B cell (primary cell): ENCODE measurements around the gene POC5. TPM values are rescaled to one million over a fixed set of nuclear protein-coding genes. Genes with fewer than 3 reads are reported as not detected.

Source experiments
- ATAC-seq: fragments of 200-7000 bp; cut with Tn5 transposase; one replicate; pipeline ENCODE4 v1.10.0; 2021; ENCODE audit warnings: low read depth, mild to moderate bottlenecking, moderate number of reproducible peaks, moderate library complexity
- CTCF ChIA-PET: fragments of 350-600 bp; sonication (Branson Sonifier 250); formaldehyde crosslinking; loops from one replicate; lab custom pipeline; 2021; ENCODE audit warnings: antibody characterized with exemption, inconsistent platforms; lab: Charles Lee
- POLR2A ChIA-PET: fragments of 350-600 bp; sonication (Branson Sonifier 250); formaldehyde crosslinking; loops from one replicate; lab custom pipeline; 2021; ENCODE audit warnings: antibody characterized with exemption; lab: Charles Lee
- DNase-seq: peaks from one replicate; pipeline ENCODE4 v3.0.0; 2013
- H2AFZ ChIP-seq: 2 replicates; pipeline ENCODE4 v1.6.1; 2012; ENCODE audit warnings: mild to moderate bottlenecking, low read depth, low read length; ENCODE audit not compliant: insufficient read depth, poor library complexity, severe bottlenecking
- H3K27ac ChIP-seq, 2 donors: 1 replicate in 1 of 2; 2 replicates in 1 of 2; pipeline ENCODE4 v1.5.1; 2012 to 2013; ENCODE audit warnings: low read length in 2 of 2, mild to moderate bottlenecking in 2 of 2, moderate library complexity in 1 of 2
- H3K27me3 ChIP-seq, 4 experiments: fragments of 200-600 bp in 1 of 4; sonication (generic) in 1 of 4; replicated peaks in 1 of 4; 1 replicate in 2 of 4; 2 replicates in 2 of 4; pipeline versions ENCODE4 v1.6.1 to v1.7.0; 2013 to 2016; ENCODE audit warnings: low read length in 3 of 4, mild to moderate bottlenecking in 2 of 4, mixed read lengths in 1 of 4, moderate library complexity in 1 of 4; ENCODE audit not compliant: insufficient read depth in 4 of 4, control insufficient read depth in 3 of 4; ENCODE audit errors: control extremely low read depth in 1 of 4
- H3K36me3 ChIP-seq, 2 experiments: replicated peaks in 1 of 2; 1 replicate in 1 of 2; 2 replicates in 1 of 2; pipeline versions ENCODE4 v1.6.1 to v1.7.1; 2013; ENCODE audit warnings: low read length in 1 of 2; ENCODE audit not compliant: insufficient read depth in 2 of 2, control insufficient read depth in 1 of 2; ENCODE audit errors: control extremely low read depth in 1 of 2, extremely low read depth in 1 of 2
- H3K4me1 ChIP-seq, 2 donors: fragments of 200-600 bp in 1 of 2; sonication (generic) in 1 of 2; 1 replicate in 1 of 2; 2 replicates in 1 of 2; pipeline versions ENCODE4 v1.5.1 to v1.6.1; 2013 to 2017; ENCODE audit warnings: low read length in 2 of 2; ENCODE audit not compliant: control insufficient read depth in 2 of 2, insufficient read depth in 2 of 2
- H3K4me2 ChIP-seq: replicated peaks from 2 replicates; pipeline ENCODE3; 2012; ENCODE audit warnings: mild to moderate bottlenecking, low read depth, low read length; ENCODE audit not compliant: poor library complexity, severe bottlenecking
- H3K4me3 ChIP-seq, 5 experiments: fragments of 200-600 bp in 1 of 5; sonication (generic) in 1 of 5; 1 replicate in 3 of 5; 2 replicates in 2 of 5; pipeline versions ENCODE4 v1.5.1 to v1.7.0; 2011 to 2016; ENCODE audit warnings: low read length in 4 of 5, mild to moderate bottlenecking in 4 of 5, low read depth in 2 of 5, control low read depth in 1 of 5, moderate library complexity in 1 of 5; ENCODE audit not compliant: insufficient read depth in 1 of 5; ENCODE audit errors: control extremely low read depth in 1 of 5, extremely low read depth in 1 of 5
- H3K79me2 ChIP-seq: fragments of 200-600 bp; sonication (generic); one replicate; pipeline ENCODE4 v1.6.0; 2016; ENCODE audit warnings: low read length; ENCODE audit not compliant: control insufficient read depth, insufficient read depth
- H3K9ac ChIP-seq: fragments of 200-600 bp; sonication (generic); 2 replicates; pipeline ENCODE4 v1.6.1; 2017; ENCODE audit warnings: mild to moderate bottlenecking, low read length, moderate library complexity
- H3K9me3 ChIP-seq, 3 donors: one replicate each; pipeline versions ENCODE4 v1.6.1 to v1.7.1; 2013; ENCODE audit warnings: low read length in 2 of 3; ENCODE audit not compliant: control insufficient read depth in 2 of 3, insufficient read depth in 1 of 3; ENCODE audit errors: control extremely low read depth in 1 of 3
- H4K20me1 ChIP-seq: 2 replicates; pipeline ENCODE4 v1.6.0; 2012; ENCODE audit warnings: mild to moderate bottlenecking, low read length; ENCODE audit not compliant: insufficient read depth, control insufficient read depth, poor library complexity, severe bottlenecking
- H3K27ac Mint-ChIP-seq: one replicate; pipeline ENCODE4 v1.8.0; 2021; ENCODE audit warnings: mixed read lengths
- H3K27me3 Mint-ChIP-seq: one replicate; pipeline ENCODE4 v1.8.0; 2021; ENCODE audit warnings: mixed read lengths
- H3K4me1 Mint-ChIP-seq: one replicate; pipeline ENCODE4 v1.8.0; 2021; ENCODE audit warnings: mixed read lengths
- H3K4me3 Mint-ChIP-seq: one replicate; pipeline ENCODE4 v1.8.0; 2021; ENCODE audit warnings: mixed read lengths
- H3K9me3 Mint-ChIP-seq: one replicate; pipeline ENCODE4 v1.8.0; 2022; ENCODE audit warnings: mixed read lengths; ENCODE audit not compliant: insufficient read depth
- EZH2 ChIP-seq: IDR thresholded peaks from 2 replicates; pipeline ENCODE4 v1.6.1; 2012; ENCODE audit warnings: borderline replicate concordance, low read depth, mild to moderate bottlenecking, moderate library complexity, low read length; ENCODE audit not compliant: insufficient read depth, poor library complexity, severe bottlenecking
- WGBS: methylation state at CpG from one replicate; pipeline ENCODE4 v1.1.5; 2013; ENCODE audit warnings: missing lambda C conversion rate; ENCODE audit not compliant: insufficient coverage; 5-methylcytosine and 5-hydroxymethylcytosine counted together
- intact Hi-C: fragments of 100-400 bp; cut with micrococcal nuclease; formaldehyde crosslinking; loops from one replicate; pipeline ENCODE4 v1.10.0; 2022
- polyA plus RNA-seq: library from polyadenylated mRNA; depleted of rRNA; stranded (reverse); fragments of >200 nt; gene quantifications from 2 replicates; pipeline ENCODE4 v1.2.3, GENCODE V29; 2012
- total RNA-seq, 2 donors: library from RNA; stranded (reverse); fragments of 120-200 nt in 1 of 2; gene quantifications; 1 replicate in 1 of 2; 2 replicates in 1 of 2; pipeline versions ENCODE4 v1.2.3 to v1.2.4, GENCODE V29; 2013 to 2022
- TF ChIP-seq, protein P1 (sequence below): fragments of 200-600 bp; IDR thresholded peaks from one replicate; pipeline ENCODE4 v1.8.0; 2022; ENCODE audit warnings: antibody characterized with exemption, mild to moderate bottlenecking

The POC5 gene
- total and polyA plus RNA-seq, 2 donors (not counting 1 experiment from before 2014, with no cell fraction given) = 22.7 to 25.4 TPM

DNA sequence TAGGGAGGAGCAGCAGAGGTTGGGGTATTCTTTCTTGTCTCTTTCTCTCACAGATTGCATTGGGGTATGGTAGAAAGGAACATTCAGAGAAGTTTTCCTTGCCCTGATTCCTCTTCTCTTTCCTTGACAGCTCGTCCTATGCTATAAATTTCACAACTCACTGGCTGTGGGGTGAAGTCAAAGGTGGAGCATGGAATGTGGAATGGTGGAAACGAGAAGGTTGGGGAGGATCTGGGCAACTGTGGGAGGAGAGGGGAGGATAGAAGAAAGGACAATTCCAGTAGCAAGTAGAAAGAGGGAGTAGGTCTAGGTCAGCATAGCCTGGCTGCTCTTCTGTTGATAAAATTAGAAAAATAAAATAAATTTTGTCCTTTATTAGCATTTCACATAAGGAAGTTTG lies 39.0 kb upstream of the POC5 start:
- intact Hi-C loops = no loop called here
- Histone ChIP-seq H3K79me2 (no peaks in the 10 kb centered on the region), H3K27me3 (peaks cover 0 to 3% (median 0%) of the 10 kb centered on the region in 4 experiments), H3K4me2 (no peak overlapping the region), H3K4me3 (no peak overlapping the region), H3K27ac (no peak overlapping the region), H3K9me3 (no peaks in the 10 kb centered on the region), H3K4me1 (no peaks in the 10 kb centered on the region), H4K20me1 (no peaks in the 10 kb centered on the region), H3K36me3 (no peaks in the 10 kb centered on the region), H2AFZ (no peak overlapping the region), H3K9ac (no peak overlapping the region)
- no peak overlapping the region for H3K27ac Mint-ChIP-seq
- H3K27me3 Mint-ChIP-seq = peaks cover 8% of the 10 kb centered on the region
- H3K9me3 Mint-ChIP-seq = no peaks in the 10 kb centered on the region
- DNase-seq (no peak), ATAC-seq (no peak)
- TF ChIP-seq, protein P1, sequence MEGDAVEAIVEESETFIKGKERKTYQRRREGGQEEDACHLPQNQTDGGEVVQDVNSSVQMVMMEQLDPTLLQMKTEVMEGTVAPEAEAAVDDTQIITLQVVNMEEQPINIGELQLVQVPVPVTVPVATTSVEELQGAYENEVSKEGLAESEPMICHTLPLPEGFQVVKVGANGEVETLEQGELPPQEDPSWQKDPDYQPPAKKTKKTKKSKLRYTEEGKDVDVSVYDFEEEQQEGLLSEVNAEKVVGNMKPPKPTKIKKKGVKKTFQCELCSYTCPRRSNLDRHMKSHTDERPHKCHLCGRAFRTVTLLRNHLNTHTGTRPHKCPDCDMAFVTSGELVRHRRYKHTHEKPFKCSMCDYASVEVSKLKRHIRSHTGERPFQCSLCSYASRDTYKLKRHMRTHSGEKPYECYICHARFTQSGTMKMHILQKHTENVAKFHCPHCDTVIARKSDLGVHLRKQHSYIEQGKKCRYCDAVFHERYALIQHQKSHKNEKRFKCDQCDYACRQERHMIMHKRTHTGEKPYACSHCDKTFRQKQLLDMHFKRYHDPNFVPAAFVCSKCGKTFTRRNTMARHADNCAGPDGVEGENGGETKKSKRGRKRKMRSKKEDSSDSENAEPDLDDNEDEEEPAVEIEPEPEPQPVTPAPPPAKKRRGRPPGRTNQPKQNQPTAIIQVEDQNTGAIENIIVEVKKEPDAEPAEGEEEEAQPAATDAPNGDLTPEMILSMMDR = no peak
- TF ChIP-seq EZH2 = no peak
- ChIA-PET CTCF (no interaction called here), POLR2A (no interaction called here)
- H3K4me3 Mint-ChIP-seq = no peak overlapping the region
- WGBS = 50% methylated on average over 1 of the region's 2 CpGs
- H3K4me1 Mint-ChIP-seq = no peaks in the 10 kb centered on the region

DNA sequence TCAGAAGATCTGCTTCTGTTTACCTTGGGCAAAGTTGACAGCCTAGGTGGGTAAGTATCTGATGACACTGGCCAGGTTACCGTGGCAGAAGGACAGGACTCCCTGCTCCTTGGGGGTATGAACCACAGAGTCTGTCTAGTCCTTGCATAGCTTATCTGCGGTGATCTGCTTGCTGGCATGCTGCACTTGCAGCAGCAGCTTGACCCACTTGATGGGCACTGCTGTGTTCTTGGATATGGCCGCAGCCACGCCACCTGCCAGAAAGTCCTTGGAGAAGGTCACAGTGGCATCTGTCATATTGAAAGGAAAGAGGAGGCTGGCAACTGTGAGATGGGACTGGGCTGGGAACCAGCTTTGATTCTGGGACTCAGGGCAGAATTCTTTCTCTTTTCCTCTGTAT lies 35.9 kb upstream of the POC5 start:
- Histone ChIP-seq H3K4me3 (no peak overlapping the region), H3K9ac (no peak overlapping the region), H2AFZ (no peak overlapping the region), H4K20me1 (no peaks in the 10 kb centered on the region), H3K27ac (no peak overlapping the region), H3K4me2 (no peak overlapping the region), H3K9me3 (no peaks in the 10 kb centered on the region), H3K4me1 (no peaks in the 10 kb centered on the region), H3K36me3 (no peaks in the 10 kb centered on the region), H3K79me2 (no peaks in the 10 kb centered on the region), H3K27me3 (peaks cover 0 to 3% (median 0%) of the 10 kb centered on the region in 4 experiments)
- H3K4me1 Mint-ChIP-seq = no peaks in the 10 kb centered on the region
- TF ChIP-seq, protein P1 = no peak
- no peak for TF ChIP-seq EZH2
- no peaks in the 10 kb centered on the region for H3K9me3 Mint-ChIP-seq
- CTCF ChIA-PET = no interaction called here
- H3K27me3 Mint-ChIP-seq = peaks cover 7% of the 10 kb centered on the region
- no peak overlapping the region for H3K4me3 Mint-ChIP-seq
- DNase-seq (no peak), ATAC-seq (no peak)
- H3K27ac Mint-ChIP-seq = no peak overlapping the region
- POLR2A ChIA-PET = no interaction called here
- WGBS = 98% methylated on average over 4 of the region's 4 CpGs
- intact Hi-C loops = no loop called here
